NCI-H524 treated with DMSO at 0.1 percent for 48 hours (cell line): Measurements from ENCODE around the gene ACSF3.
"Not testable (repeated sequence)": the region's sequence is repeated elsewhere in the genome, so short reads cannot be mapped to it uniquely, and the experiment has no call there.

Source experiments
- DNase-seq: peaks from one replicate; lab custom pipeline; 2025; lab: John Stamatoyannopoulos, UW

Gene ACSF3

DNA sequence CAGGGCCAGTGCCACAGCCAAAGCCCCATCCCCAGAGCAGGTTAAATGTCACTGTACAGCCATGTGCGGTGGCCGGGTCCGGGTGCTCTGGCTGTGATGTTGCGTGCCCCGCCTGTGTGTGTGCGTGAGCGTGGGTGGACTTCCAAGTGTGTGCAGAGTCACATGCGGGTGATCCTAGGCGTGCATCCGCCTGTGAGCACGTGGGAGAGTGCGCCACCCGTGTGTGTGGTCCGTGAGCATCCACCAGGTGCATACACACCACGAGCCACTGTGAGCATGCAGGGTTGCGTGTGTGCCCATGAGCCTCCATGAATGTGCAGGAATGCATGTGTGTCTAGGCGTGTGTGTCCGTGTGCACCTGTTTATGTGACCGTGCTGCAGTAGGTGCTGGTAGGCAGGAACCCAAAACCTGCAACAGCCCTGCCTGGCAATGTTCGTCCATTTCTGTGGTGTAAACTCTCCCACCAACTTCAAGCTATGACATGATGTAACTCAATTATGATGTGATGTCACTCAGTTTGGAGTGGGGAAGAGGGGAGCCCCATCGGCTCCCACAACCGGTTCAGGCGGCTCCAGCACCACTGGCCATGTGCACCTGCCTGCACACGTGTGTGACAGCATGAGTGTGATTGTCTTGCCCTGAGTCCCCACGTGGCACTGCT is 37.6 kb upstream of the ACSF3 start:
- DNase-seq: no peak

DNA sequence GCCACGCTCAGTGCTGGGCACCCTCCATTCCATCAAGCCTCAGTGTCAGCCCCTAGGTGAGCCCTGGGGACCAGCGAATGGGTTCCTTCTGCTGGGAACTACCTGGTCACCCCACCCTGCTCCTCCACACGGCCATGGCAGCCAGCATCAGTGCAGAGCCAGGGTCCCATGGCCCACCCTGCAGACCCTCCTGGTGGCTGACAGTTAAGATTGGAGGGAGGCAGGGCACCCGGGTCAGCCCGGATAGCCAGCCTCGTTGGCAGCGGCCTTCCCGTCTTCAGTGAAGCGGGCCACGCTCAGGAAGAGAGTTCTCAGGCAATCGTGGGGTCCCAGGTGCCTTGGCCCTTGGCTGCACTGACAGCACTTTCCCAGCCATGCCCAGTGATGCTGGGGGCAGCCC is 37.1 kb upstream of the ACSF3 start:
- no peak for DNase-seq

DNA sequence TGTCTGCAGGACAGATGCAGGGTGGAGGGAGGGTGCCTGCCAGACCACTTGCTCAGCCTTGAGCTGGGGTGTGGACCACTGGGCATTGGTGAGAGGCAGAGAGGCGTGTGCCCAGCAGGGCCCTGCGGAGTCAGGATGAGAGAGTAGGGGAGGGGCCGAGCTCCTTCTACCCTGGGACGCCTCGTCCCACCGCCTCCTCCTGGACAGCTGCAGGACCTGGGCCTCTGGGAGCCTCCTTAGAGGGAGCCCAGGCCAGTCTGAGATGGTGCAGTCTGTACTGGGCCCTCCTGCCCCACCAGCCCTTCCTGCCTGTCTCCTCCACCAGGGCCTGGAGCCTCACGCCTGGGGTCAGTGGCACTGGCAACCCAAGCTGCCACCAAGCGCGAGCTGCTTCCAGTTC is 35.9 kb upstream of the ACSF3 start:
- DNase-seq: no peak

DNA sequence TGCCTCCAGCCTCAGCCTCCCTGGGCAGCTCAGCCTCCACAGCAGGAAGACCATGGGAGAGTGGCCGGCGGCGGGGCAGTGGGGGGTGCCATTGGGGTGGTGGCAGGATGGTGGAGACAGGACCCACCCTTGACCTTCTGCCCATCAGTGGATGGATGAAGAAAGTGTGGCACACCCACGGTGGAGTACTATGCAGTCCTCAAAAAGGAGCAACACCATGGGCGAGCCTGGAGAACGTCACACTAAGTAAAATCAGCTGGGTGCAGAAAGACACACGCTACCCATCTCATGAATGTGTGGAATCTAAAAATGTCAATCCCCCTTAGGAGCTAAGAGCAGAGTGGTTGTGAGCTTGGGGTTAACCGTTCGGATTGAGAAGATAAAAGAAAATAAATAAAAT is 34.8 kb upstream of the ACSF3 start:
- DNase-seq: no peak

DNA sequence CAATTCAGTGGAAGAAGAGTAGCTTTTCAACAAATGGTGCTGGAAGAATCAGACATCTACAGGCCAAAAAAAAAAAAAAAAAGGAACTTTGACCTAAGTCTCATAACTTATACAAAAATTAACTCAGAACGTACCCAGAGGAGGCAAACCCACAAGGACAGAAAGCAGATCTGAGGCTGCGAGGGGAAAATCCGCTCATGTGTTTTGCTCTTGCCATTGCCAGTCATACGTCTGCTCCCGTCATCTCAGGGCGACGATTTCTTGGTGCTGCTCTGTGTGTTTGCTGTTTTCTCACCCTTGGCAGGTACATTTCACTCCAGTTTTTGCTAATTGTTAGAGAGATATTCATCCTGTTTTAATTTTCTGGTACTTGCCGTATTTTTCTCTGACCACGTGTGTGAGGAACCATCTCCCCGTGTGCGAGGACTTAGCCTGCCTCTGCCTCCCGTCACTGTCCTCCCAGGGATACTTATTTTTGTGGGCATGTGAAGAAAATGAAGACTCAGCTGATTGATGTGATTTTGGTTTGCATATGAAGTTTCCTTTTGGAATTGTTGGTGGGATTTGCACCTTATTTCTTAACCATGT is 33.4 kb upstream of the ACSF3 start:
- no peak for DNase-seq

DNA sequence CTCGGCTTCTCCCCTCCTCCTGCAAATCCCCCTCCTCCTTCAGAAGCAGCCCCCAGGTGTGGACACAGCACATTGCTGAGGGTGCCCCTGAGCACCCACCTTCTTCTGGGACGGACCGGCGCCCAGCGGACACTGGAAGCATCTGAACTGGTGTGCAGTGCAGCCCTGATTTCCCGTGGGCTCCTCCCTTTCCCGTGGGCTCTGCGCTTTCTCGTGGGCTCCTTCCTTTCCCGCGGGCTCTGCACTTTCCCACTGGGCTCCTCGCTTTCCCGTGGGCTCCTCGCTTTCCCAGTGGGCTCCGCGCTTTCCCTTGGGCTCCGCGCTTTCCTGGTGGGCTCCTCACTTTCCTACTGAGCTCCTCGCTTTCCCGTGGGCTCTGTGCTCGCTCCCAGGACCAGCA is 32.6 kb upstream of the ACSF3 start:
- no peak for DNase-seq

DNA sequence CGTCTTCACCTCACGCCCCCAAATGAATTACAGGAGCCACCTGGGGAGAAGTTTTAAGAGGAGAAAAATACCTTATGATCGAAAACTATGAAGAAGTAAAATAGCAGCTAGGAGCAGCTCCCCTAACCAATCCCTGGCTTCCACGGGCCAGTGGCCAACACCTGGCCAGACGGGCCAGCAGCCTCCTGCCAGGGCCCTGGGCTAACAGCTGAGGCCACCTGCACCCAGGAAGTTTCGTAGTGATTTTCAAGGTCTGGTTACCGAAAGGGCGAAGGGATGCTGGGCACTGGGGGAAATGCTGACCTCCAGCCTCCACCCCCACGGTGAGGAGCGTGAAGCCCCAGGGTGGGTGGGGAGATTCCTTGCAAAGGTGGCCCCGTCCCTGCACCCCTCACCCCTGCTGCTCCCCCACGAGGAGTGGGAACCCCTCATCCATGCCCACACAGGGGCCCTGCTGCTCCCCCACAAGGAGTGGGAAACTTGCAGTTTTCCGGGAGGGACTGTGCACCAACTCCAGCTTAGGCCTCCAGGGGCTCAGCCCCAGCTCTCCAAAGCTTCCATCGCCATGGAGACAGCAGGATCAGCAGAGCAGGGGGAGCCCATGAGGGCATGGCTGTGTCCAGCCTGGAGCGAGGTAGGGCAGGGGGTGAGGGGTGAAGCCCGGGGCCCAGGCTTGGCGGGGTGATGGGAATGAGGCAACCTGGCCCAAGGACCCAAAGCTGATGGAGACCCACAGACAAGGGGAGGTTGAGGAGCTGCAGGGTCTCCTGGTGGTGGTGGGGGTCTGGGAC is 31.9 kb upstream of the ACSF3 start:
- no peak for DNase-seq

DNA sequence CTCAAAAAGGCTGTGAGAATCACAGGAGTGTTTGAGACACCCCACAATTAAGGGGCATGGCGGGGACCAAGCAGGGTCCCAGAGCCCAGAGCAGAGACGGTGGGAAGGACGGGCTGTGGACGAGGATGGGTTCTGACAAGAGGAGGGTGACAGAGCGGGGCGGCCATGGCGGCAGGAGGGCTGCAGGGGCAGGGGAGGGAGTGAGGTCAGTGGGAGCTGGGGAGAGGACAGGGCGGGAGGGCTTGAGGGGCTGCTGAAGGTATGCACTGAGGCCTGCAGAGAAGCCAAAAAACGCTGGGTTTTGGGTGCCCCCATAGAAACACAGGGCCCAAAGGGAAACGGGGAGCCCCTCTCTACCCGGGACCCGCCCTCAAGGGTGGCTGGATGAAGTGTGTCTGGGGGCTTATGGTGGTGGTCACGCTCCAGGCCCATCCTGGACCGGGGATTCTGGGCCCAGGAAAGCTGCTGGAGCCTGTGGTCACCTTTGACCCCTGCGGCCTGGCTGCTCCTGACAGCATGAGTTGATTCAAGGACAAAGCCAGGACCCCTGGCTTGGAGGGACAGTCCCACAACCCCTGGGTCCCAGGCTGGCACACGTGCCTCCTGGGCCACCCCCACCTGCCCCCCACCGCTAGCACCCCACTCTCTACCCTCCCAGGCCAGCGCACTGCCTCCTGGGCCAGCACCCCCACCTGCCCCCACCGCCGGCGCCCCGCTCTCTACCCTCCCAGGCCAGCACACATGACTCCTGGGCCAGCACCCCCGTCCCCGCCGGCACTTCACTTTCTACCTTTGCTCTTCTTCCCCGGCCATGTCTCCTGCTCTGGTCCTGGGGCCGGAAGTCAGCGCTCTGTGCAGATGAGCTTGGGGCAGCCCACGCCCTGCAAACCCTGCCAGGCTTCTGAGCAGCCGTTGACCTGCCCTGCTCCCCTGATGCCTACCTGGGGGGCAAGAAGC is 31.0 kb upstream of the ACSF3 start:
- DNase-seq: no peak

DNA sequence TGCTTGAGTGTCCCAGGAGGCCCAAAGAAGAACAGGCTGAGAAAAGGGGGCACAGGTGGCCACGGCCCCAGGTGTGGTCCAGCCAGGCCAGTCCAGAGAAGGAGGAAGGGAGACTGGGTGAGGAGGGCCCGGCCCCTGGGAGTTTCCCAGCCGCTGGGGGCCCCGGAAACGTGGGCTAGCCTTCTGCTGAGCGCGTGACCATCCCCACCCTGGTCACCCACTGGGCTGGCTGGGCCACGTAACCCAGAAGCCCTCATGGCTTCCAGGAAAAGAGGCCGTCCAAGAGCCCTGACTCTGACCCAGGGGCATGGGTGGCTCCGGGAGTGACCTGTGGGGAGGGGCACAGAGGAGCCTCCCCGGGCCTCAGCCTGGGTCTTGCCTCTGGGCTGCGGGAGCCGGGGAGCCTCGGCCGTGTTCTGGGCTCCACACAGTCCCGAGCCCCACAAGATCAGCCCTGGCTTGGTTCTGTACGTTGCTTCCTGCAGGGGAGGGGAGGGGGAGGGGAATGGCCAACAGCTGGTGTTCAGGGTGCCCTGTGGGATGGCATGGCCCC is 29.8 kb upstream of the ACSF3 start:
- DNase-seq: no peak

DNA sequence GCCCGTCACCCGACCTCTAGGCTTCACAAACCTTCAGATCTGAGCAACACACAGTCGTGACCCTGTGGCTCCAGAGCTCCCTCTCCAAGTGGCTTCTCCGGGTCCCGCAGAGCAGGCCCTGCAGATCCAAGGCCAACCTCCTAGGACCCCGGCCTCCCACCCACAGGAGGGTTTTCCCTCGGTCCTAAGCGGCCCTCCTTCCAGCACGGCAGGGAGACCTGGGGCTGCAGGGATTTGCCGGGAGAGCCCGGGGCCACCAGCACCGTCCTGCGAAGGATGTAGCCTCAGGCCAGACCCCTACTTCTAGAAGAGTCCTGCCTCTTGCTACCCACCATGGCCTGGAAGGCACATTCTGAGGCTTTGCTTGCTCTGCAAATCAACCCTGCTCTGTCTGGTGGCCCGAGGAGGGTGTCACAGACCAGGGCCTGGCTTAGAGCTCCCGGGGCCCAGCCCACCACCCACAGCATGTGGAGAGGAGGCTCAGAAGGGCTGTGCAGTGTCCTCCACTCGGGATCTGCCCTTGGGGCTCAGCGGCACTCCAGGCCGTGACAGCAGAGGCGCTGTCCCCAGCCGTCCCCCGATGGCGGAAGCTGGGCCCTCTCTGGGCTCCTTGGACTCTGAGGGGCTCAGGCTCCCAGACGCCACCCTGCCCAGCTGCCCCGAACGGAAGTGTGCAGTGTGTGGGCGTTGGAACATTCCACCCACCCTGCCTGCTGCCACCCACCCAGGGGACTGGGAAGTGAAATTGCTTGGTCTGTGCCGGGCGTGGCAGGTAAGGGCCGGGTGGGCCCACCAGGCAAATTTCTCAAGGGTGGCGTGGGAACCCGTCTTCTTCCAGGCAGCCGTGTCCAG is 28.8 kb upstream of the ACSF3 start:
- DNase-seq: no peak

DNA sequence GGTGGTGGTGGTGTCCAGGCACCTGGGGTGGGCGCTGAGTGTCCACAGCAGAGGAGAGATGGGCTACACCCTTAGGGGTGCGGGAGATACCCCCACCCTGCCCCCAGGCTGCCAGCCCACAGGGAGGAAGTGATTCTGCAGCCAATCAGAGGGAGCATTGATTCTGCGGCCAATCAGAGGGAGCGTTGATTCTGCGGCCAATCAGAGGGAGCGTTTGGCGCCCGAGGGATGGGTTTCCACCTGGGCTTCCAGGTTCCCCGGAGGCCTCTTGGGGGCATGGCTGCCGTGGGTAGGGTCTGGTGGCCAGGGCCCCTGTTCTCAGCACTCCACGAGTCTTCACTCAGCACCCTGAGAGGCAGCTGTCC is 28.2 kb upstream of the ACSF3 start:
- DNase-seq: no peak

DNA sequence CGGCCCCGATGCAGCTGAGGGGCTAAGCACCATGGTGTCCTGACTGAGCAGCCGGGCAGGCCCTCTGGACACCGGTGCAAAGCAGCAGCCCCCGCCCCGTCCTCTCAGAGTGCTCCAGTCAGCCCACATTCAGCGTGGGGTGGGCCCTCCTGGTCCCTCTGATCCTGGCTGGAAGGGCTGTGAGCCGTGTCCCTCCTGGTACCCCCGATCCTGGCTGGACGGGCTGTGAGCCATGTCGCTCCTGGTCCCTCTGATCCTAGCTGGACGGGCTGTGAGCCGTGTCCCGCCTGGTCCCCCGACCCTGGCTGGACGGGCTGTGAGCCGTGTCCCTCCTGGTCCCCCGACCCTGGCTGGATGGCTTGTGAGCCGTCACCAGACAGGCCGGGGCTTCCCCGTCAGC is 26.9 kb upstream of the ACSF3 start:
- no peak for DNase-seq

DNA sequence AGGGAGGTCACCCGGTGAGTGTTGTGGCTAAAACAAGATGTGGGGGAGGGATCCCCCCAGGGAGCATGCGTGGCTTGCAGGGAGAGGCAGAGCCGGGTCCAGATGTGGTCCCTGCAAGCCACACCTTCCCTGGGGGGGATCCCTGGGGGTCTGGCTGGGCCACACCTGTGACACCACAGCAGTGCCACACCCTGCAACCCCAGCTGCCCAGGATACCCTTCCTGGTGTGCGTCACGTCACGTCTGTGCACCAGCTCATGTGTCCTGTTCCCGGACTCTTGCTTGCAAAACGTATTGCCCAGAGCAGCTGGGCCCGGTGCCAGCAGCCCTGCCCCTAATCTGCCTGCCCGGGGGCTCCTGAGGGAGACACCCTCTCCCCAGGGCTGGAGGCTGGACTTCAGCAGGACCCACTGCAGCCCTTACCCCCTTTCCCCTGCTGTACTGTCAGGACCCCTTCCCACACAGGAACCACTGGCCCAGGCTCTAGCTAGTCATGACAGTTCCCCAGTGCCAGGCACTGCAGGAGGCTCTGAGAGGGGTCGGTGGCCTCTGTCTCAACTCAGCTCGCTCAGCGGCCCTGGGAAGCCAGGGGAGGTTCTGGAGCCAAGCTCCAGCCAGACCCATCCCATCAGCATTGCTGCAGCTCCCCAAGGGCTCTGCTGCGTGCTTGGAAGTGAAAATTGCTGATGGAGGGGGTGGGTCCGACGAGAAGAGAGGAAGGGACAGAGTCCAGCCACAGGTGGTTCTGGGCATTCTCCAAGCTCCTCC is 25.8 kb upstream of the ACSF3 start:
- no peak for DNase-seq

DNA sequence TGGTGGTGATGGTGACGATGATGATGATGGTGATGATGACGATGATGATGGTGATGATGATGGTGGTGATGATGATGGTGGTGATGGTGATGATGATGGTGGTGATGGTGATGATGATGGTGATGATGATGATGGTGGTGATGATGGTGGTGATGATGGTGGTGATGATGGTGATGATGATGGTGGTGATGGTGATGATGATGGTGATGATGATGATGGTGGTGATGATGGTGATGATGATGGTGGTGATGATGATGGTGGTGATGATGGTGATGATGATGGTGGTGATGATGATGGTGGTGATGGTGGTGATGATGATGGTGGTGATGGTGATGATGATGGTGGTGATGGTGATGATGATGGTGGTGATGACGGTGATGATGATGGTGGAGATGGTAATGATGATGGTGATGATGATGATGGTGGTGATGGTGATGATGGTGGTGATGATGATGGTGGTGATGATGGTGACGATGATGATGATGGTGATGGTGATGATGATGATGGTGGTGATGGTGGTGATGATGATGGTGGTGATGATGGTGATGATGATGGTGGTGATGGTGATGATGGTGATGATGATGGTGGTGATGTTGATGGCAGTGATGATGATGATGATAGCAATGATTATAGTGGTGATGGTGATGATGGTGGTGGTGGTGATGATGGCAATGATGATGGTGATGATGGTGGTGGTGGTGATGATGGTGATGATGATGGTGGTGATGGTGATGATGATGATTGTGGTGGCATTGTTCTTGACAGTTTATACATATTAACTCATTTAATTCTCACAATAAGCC is 24.6 kb upstream of the ACSF3 start:
- DNase-seq: not testable (repeated sequence)

DNA sequence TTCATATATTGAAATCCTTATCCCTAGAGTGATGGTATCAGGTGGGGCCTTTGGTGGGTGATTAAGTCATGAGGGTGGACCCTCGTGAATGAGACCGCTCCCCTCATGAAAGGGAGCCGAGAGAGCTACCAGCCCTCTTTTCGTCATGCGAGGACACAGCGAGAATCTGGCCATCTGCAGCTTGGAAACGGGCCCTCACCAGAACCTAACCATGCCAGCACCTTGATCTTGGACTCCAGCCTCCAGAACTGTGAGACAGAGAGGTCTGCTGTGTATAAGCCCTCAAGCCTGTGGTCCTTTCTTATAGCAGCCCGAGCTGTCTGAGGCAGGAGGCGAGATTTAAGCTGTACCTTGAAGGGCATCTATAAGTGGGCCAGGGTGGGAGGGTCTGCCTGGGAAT is 23.7 kb upstream of the ACSF3 start:
- no peak for DNase-seq

DNA sequence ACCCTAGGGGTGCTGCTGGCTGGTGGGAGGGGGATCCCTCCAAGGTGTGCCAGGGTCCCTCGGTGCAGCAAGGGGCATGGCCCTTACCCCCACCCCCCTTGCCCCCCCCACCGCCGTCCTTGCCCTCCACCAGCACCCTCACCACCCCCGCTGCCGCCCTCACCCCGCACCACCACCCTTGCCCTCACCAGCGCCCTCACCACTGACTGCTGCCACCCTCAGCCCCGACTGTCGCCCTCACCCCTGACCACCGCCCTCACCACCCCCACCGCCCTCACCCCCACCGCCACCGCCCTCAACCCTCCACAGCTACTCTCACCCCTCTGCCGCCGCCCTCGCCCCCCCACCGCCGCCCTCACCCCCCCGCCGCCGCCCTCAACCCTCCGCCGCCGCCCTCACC is 23.1 kb upstream of the ACSF3 start:
- DNase-seq: no peak

DNA sequence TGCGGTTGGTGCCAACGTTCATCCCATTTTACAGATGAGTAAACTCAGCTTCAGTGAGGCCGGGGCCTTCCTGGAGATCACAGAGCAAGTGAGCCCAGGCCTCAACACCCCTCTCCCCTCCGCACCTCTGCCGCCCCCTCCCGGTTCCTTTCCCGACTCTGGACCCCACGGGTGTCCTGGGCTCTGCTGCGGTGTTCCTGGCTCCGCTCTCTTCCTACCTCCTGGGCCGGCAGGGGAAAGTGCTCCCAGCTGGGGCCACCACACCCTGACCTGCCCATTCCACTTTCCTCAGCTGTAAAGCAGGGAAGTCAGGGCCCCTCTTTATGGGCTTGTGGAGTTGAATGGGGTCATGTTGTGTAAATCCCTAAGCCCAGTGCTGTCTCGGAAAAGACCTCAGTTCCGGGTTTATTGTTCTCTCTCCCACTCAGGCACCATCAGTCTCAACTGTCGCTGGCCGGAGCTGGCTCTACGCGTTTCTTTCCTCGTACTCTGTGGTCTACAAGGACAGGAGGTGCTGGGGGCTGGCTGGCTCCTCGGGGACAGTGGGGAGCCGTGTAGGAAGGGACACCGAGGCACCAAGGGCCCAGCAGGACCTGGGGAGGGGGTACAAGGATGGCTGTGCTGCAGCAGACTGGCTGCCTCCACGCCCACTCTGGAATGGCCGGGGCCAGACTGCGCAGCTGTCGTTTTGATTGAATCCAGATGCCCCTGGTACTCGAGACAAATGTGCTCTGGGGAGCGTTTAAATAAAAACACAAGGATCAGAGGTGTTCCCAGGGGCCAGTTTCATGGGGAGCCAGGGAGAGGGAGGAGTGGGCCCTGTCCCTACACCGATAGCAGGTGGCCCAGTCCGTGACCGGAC is 21.7 kb upstream of the ACSF3 start:
- DNase-seq: peak; percentile 69

DNA sequence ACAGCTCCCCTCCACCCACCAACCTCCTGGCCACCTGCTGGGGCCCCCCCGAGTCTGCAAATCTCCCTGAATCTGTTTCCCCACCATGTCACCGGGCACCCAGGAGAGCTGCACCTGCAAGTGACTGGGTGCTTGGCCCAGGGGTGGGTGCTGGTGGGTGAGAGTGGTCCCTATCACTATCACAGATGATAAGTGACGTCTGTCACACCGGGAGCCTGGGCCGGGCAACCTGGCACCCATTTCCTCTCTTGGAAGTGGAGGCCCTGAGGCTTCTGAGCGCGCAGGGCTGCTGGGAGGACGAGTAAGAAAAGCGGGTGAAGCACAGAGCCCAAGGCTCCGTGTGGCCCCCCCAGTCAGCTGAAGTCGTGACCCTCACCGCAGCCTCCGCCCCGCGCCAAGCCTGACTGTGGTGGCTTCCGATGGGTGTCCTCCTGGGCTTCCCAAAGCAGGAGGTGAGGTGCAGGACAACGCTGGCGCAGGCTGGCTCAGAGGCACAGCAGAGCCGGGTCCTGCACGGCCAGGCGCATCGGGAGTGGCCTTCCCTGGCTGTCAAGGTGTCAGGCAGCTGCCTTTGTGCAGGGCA is 21.0 kb upstream of the ACSF3 start:
- DNase-seq: no peak
